ENCODE measurements around the gene TAS1R1. TPM values are rescaled to one million over a fixed set of nuclear protein-coding genes. Genes with fewer than 3 reads are reported as not detected.

TAS1R1 gene
- total RNA-seq, 1 donor from 2014 or later: not detected

GRCh38 chr1:6544831-6545230, 10.3 kb upstream of the TAS1R1 start:
- Mint-ChIP-seq H3K9me3 (no peaks in the 10 kb centered on the region), H3K4me3 (no peak overlapping the region), H3K27me3 (no peaks in the 10 kb centered on the region), H3K27ac (peak overlapping the region; percentile 18), H3K36me3 (ENCODE audit: low read depth) (peaks cover 68% of the 10 kb centered on the region), H3K4me1 (peaks cover 30% of the 10 kb centered on the region)
- ATAC-seq (ENCODE audit: low read depth): no peak
- no peak for DNase-seq
- POLR2A ChIA-PET: no interaction called here
- intact Hi-C loops (cut with micrococcal nuclease): no loop called here
- CTCF ChIA-PET: no interaction called here
- no peak for TF ChIP-seq CTCF (IDR thresholded peaks at IDR 0.05)

DNA sequence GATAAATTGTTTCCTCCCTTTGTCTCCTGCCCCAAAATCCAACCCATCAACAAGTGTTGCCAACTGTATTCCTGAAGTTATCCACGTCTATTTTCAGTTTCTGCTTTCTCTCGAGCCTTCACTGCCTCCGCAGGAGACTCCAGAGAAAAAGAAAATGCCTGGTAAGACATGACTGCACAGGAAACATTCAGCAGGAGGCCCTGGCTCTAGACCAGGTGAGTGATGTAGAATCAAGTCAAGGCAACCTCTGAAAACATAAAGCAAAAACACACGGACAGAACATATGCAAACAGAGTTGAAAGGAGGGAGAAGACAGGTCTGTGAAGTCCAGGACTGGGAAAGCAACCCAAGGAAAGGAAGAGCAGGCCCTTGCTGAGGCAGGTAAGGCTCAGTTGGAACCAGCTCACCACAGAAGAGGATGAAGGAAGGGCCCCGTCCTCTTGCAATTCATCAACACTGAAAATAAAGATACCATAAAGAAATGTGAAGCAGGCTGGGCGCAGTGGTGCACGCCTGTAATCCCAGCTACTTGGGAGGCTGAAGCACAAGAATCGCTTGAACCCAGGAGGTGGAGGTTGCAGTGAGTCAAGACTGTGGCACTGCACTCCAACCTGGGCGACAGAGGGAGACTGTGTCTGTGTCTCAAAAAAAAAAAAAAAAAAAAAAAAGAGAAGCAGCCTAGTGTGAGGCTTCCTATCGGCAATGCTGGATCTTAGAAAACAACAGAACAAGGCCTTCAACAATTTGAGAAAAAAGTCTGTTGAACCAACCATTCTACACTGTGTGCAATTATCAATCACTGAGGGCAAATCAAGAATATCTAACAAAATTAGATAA, 9.6 kb upstream of the TAS1R1 start:
- Mint-ChIP-seq H3K9me3 (no peaks in the 10 kb centered on the region), H3K4me3 (peak overlapping the region; percentile 13), H3K4me1 (peaks cover 30% of the 10 kb centered on the region), H3K27ac (peak overlapping the region; percentile 15), H3K36me3 (ENCODE audit: low read depth) (peaks cover 73% of the 10 kb centered on the region), H3K27me3 (no peaks in the 10 kb centered on the region)
- POLR2A ChIA-PET: no interaction called here
- CTCF ChIA-PET: no interaction called here
- intact Hi-C loops (cut with micrococcal nuclease): no loop called here
- ATAC-seq (ENCODE audit: low read depth) (no peak), DNase-seq (no peak)
- no peak for TF ChIP-seq CTCF (IDR thresholded peaks at IDR 0.05)

- POLR2A ChIA-PET: no interaction called here
- TF ChIP-seq CTCF (IDR thresholded peaks at IDR 0.05): no peak
These were observed 8.8 kb upstream of the TAS1R1 start for GRCh38 chr1:6546326-6546725.

GRCh38 chr1:6547301-6547700, 7.8 kb upstream of the TAS1R1 start:
- no peak overlapping the region for H3K4me3 Mint-ChIP-seq
- ATAC-seq (ENCODE audit: low read depth): no peak
- peaks cover 60% of the 10 kb centered on the region for H3K36me3 Mint-ChIP-seq (ENCODE audit: low read depth)
- DNase-seq: no peak
- POLR2A ChIA-PET: no interaction called here
- no peak for TF ChIP-seq CTCF (IDR thresholded peaks at IDR 0.05)
- no peaks in the 10 kb centered on the region for H3K9me3 Mint-ChIP-seq
- H3K4me1 Mint-ChIP-seq: peaks cover 34% of the 10 kb centered on the region
- no peaks in the 10 kb centered on the region for H3K27me3 Mint-ChIP-seq
- intact Hi-C loops (cut with micrococcal nuclease): no loop called here
- CTCF ChIA-PET: no interaction called here
- H3K27ac Mint-ChIP-seq: no peak overlapping the region

More at GRCh38 chr1:6546326-6546725, 8.8 kb upstream of the TAS1R1 start:
- Mint-ChIP-seq H3K27me3 (no peaks in the 10 kb centered on the region), H3K27ac (peak overlapping the region; percentile 15), H3K4me1 (peaks cover 30% of the 10 kb centered on the region), H3K4me3 (no peak overlapping the region), H3K9me3 (no peaks in the 10 kb centered on the region), H3K36me3 (ENCODE audit: low read depth) (peaks cover 66% of the 10 kb centered on the region)
- intact Hi-C loops (cut with micrococcal nuclease): no loop called here
- CTCF ChIA-PET: no interaction called here
- DNase-seq (no peak), ATAC-seq (ENCODE audit: low read depth) (no peak)

- peaks cover 11% of the 10 kb centered on the region for H3K36me3 Mint-ChIP-seq (ENCODE audit: low read depth)
These were observed 838 bp upstream of the TAS1R1 start, which contains the start of gene NOL9 for GRCh38 chr1:6554031-6554906. TSS of gene NOL9 (minus strand) at chr1:6554513. CDS start at chr1:6554502, 11 bp downstream.

More at GRCh38 chr1:6554031-6554906, 838 bp upstream of the TAS1R1 start, which contains the start of gene NOL9:
- ATAC-seq (ENCODE audit: low read depth) (peak; percentile 98), DNase-seq (peak; percentile 98)
- intact Hi-C loops (cut with micrococcal nuclease): loop anchor here (1.0 to 2.0 kb wide), 9 partner anchors 25 to 355 kb away; partner anchors contain the start of genes CAMTA1, PHF13, RPL22 and ZBTB48
- Mint-ChIP-seq H3K27ac (peak within 1 kb of the TSS; percentile 84), H3K4me3 (peak within 1 kb of the TSS; percentile 85), H3K9me3 (no peaks in the 10 kb centered on the region), H3K27me3 (no peaks in the 10 kb centered on the region), H3K4me1 (peaks cover 21% of the 10 kb centered on the region)
- POLR2A ChIA-PET: interaction anchor here (0.5 to 2.9 kb wide), 9 partner anchors 24 to 527 kb away, joined by 3 to 38 read pairs (median 5); partner anchors contain the start of genes CAMTA1, DNAJC11, KLHL21 and ZBTB48
- CTCF ChIA-PET: interaction anchor here (0.7 to 2.4 kb wide), 11 partner anchors 18 to 116 kb away, joined by 3 to 15 read pairs (median 4); partner anchors contain the start of genes KLHL21 and ZBTB48
- peak; percentile 62 for TF ChIP-seq CTCF (IDR thresholded peaks at IDR 0.05)
